Measurements from ENCODE around the gene DLD. TPM values are rescaled to one million over a fixed set of nuclear protein-coding genes. Genes with fewer than 3 reads are reported as not detected.
A peak's percentile ranks its signal among the peaks of the same experiment; 100 is the strongest.
"Not testable (repeated sequence)": the region's sequence is repeated elsewhere in the genome, so short reads cannot be mapped to it uniquely, and the experiment has no call there.

Gene DLD
- total RNA-seq, 2 experiments from 2014 or later = 74.3 to 74.9 TPM

- H3K27ac ChIP-seq (ENCODE audit: low read depth in 1 of 2, low read length in 2 of 2) = peak overlapping the region; percentile 85 to 89
- no peaks in the 10 kb centered on the region for H3K27me3 ChIP-seq (ENCODE audit: control insufficient read depth in 1 of 2, insufficient read depth in 2 of 2, low read length in 2 of 2)
- POLR2A ChIA-PET = interaction anchor here (0.6 to 3.7 kb wide), 5 partner anchors 10 to 721 kb away, joined by 3 to 41 read pairs (median 11); partner anchors contain the start of genes CBLL1 and HBP1
- H3K4me1 Mint-ChIP-seq (ENCODE audit: low read depth) = peaks cover 43% of the 10 kb centered on the region
- H3K36me3 Mint-ChIP-seq (ENCODE audit: low read depth) = peaks cover 40% of the 10 kb centered on the region
- H3K4me3 Mint-ChIP-seq = peak overlapping the region; percentile 99
- TF ChIP-seq CTCF (IDR thresholded peaks at IDR 0.05) = no peak
- peaks cover 20% of the 10 kb centered on the region for H3K36me3 ChIP-seq (ENCODE audit: insufficient read depth, low read length)
- intact Hi-C loops (cut with DNase I, micrococcal nuclease) = loop anchor here (5.0 to 10.0 kb wide), 6 partner anchors 305 to 1225 kb away; partner anchors contain the start of genes BCAP29 (in 1 of the 2), CCDC71L (in 1 of the 2), COG5 (in 1 of the 2) and DUS4L (in 1 of the 2)
- H3K9me3 ChIP-seq (ENCODE audit: control insufficient read depth in 1 of 2, insufficient read depth in 1 of 2, low read length in 2 of 2) = no peaks in the 10 kb centered on the region
- no peaks in the 10 kb centered on the region for H3K27me3 Mint-ChIP-seq
- peaks cover 27% of the 10 kb centered on the region for H3K4me1 ChIP-seq (ENCODE audit: insufficient read depth, low read length)
- peak overlapping the region; percentile 95 for H3K27ac Mint-ChIP-seq
- peak in 1 of 14 experiments; percentile 8 for DNase-seq
- no peaks in the 10 kb centered on the region for H3K9me3 Mint-ChIP-seq
- no peak for ATAC-seq (ENCODE audit: poor library complexity)
- H3K4me3 ChIP-seq (ENCODE audit: low read length) = no peak overlapping the region
- CTCF ChIA-PET = interaction anchor here (1.1 to 4.1 kb wide), 3 partner anchors 11 to 146 kb away, joined by 6 to 19 read pairs (median 13); partner anchors contain the start of gene CBLL1
Measured at GRCh38 chr7:107889992-107890391, 991 bp upstream of the DLD start.

- ChIA-PET POLR2A (interaction anchor here (1.0 to 3.7 kb wide), 5 partner anchors 10 to 722 kb away, joined by 4 to 41 read pairs (median 11); partner anchors contain the start of genes CBLL1 and HBP1), CTCF (interaction anchor here (2.8 to 4.1 kb wide), 2 partner anchors 16 to 147 kb away, joined by 13 to 19 read pairs; partner anchors contain the start of gene CBLL1)
- peaks cover 25% of the 10 kb centered on the region for H3K36me3 ChIP-seq (ENCODE audit: insufficient read depth, low read length)
- no peaks in the 10 kb centered on the region for H3K27me3 Mint-ChIP-seq
- peak overlapping the region; percentile 95 for H3K27ac Mint-ChIP-seq
- H3K4me3 ChIP-seq (ENCODE audit: low read length) = peak overlapping the region; percentile 78
- H3K4me3 Mint-ChIP-seq = peak overlapping the region; percentile 99
- H3K4me1 ChIP-seq (ENCODE audit: insufficient read depth, low read length) = peaks cover 27% of the 10 kb centered on the region
- no peaks in the 10 kb centered on the region for H3K9me3 Mint-ChIP-seq
- intact Hi-C loops (cut with DNase I, micrococcal nuclease) = loop anchor here (5.0 to 10.0 kb wide), 5 partner anchors 306 to 1226 kb away; partner anchors contain the start of genes BCAP29 (in 1 of the 2), CCDC71L (in 1 of the 2), COG5 (in 1 of the 2) and DUS4L (in 1 of the 2)
- H3K27ac ChIP-seq (ENCODE audit: low read depth in 1 of 2, low read length in 2 of 2) = peak overlapping the region; percentile 85 to 89
- peaks cover 48% of the 10 kb centered on the region for H3K4me1 Mint-ChIP-seq (ENCODE audit: low read depth)
- peak in 3 of 14 experiments; percentile 26 to 48 (median 40) for DNase-seq
- peaks cover 45% of the 10 kb centered on the region for H3K36me3 Mint-ChIP-seq (ENCODE audit: low read depth)
- no peaks in the 10 kb centered on the region for H3K9me3 ChIP-seq (ENCODE audit: control insufficient read depth in 1 of 2, insufficient read depth in 1 of 2, low read length in 2 of 2)
- TF ChIP-seq CTCF (IDR thresholded peaks at IDR 0.05) = no peak
- peak; percentile 35 for ATAC-seq (ENCODE audit: poor library complexity)
- H3K27me3 ChIP-seq (ENCODE audit: control insufficient read depth in 1 of 2, insufficient read depth in 2 of 2, low read length in 2 of 2) = no peaks in the 10 kb centered on the region
Measured at GRCh38 chr7:107890493-107890961, 456 bp upstream of the DLD start.

GRCh38 chr7:107891636-107892366 is 818 bp downstream of the DLD start:
- peak; percentile 7 for ATAC-seq (ENCODE audit: poor library complexity)
- Histone ChIP-seq H3K27me3 (ENCODE audit: control insufficient read depth in 1 of 2, insufficient read depth in 2 of 2, low read length in 2 of 2) (no peaks in the 10 kb centered on the region), H3K27ac (ENCODE audit: low read depth in 1 of 2, low read length in 2 of 2) (peak overlapping the region; percentile 85 to 89), H3K36me3 (ENCODE audit: insufficient read depth, low read length) (peaks cover 33% of the 10 kb centered on the region), H3K4me3 (ENCODE audit: low read length) (peak overlapping the region; percentile 78), H3K4me1 (ENCODE audit: insufficient read depth, low read length) (peaks cover 27% of the 10 kb centered on the region), H3K9me3 (ENCODE audit: control insufficient read depth in 1 of 2, insufficient read depth in 1 of 2, low read length in 2 of 2) (no peaks in the 10 kb centered on the region)
- peak overlapping the region; percentile 99 for H3K4me3 Mint-ChIP-seq
- ChIA-PET CTCF (interaction anchor here (2.8 to 4.1 kb wide), 2 partner anchors 17 to 148 kb away, joined by 13 to 19 read pairs; partner anchors contain the start of gene CBLL1), POLR2A (interaction anchor here (0.6 to 3.7 kb wide), 7 partner anchors 8 to 723 kb away, joined by 3 to 41 read pairs (median 10); partner anchors contain the start of genes CBLL1 and HBP1)
- no peak for TF ChIP-seq CTCF (IDR thresholded peaks at IDR 0.05)
- peaks cover 60% of the 10 kb centered on the region for H3K4me1 Mint-ChIP-seq (ENCODE audit: low read depth)
- no peaks in the 10 kb centered on the region for H3K27me3 Mint-ChIP-seq
- no peaks in the 10 kb centered on the region for H3K9me3 Mint-ChIP-seq
- peak in 3 of 14 experiments; percentile 43 to 79 (median 74) for DNase-seq
- intact Hi-C loops (cut with DNase I, micrococcal nuclease) = loop anchor here (5.0 to 10.0 kb wide), 5 partner anchors 307 to 1227 kb away; partner anchors contain the start of genes BCAP29 (in 1 of the 2), CCDC71L (in 1 of the 2), COG5 (in 1 of the 2) and DUS4L (in 1 of the 2)
- H3K36me3 Mint-ChIP-seq (ENCODE audit: low read depth) = peaks cover 58% of the 10 kb centered on the region
- peak overlapping the region; percentile 95 for H3K27ac Mint-ChIP-seq

- ATAC-seq (ENCODE audit: poor library complexity); DNase-seq; H3K27ac ChIP-seq (ENCODE audit: low read depth in 1 of 2, low read length in 2 of 2); H3K27me3 Mint-ChIP-seq; H3K27me3 ChIP-seq (ENCODE audit: control insufficient read depth in 1 of 2, insufficient read depth in 2 of 2, low read length in 2 of 2); H3K9me3 ChIP-seq (ENCODE audit: control insufficient read depth in 1 of 2, insufficient read depth in 1 of 2, low read length in 2 of 2); H3K9me3 Mint-ChIP-seq: not testable (repeated sequence)
- H3K4me1 ChIP-seq (ENCODE audit: insufficient read depth, low read length) = peaks cover 27% of the 10 kb centered on the region
- peaks cover 66% of the 10 kb centered on the region for H3K4me1 Mint-ChIP-seq (ENCODE audit: low read depth)
- POLR2A ChIA-PET = interaction anchor here (1.8 to 3.7 kb wide), 2 partner anchors 149 to 724 kb away, joined by 9 to 23 read pairs; partner anchors contain the start of genes CBLL1 and HBP1
- intact Hi-C loops (cut with DNase I, micrococcal nuclease) = loop anchor here (5.0 to 10.0 kb wide), 5 partner anchors 308 to 1228 kb away; partner anchors contain the start of genes BCAP29 (in 1 of the 2), CCDC71L (in 1 of the 2), COG5 (in 1 of the 2) and DUS4L (in 1 of the 2)
- peaks cover 63% of the 10 kb centered on the region for H3K36me3 Mint-ChIP-seq (ENCODE audit: low read depth)
- peaks cover 33% of the 10 kb centered on the region for H3K36me3 ChIP-seq (ENCODE audit: insufficient read depth, low read length)
- peak overlapping the region; percentile 78 for H3K4me3 ChIP-seq (ENCODE audit: low read length)
- CTCF ChIA-PET = interaction anchor here (1.0 to 1.4 kb wide), 2 partner anchors 13 to 149 kb away, joined by 3 to 4 read pairs; no protein-coding TSS in a partner anchor
- peak overlapping the region; percentile 99 for H3K4me3 Mint-ChIP-seq
- H3K27ac Mint-ChIP-seq = peak overlapping the region; percentile 95
Measured at GRCh38 chr7:107892367-107892741, 1.4 kb downstream of the DLD start.
